SH-SY5Y (cell line): ENCODE data around the gene DRC3.

Experiments
- GATA2 ChIP-seq: IDR thresholded peaks from 2 replicates; pipeline ENCODE4 v1.6.1; 2011; ENCODE audit warnings: mild to moderate bottlenecking, low read depth, low read length
- GATA3 ChIP-seq: IDR thresholded peaks from 2 replicates; pipeline ENCODE4 v1.6.1; 2011; ENCODE audit warnings: low read depth, mild to moderate bottlenecking, low read length, moderate library complexity

GRCh38 chr17:18041776-18042175 lies 69.1 kb downstream of the DRC3 start:
- TF ChIP-seq GATA3: no peak
- TF ChIP-seq GATA2: no peak
